ENCODE data around the gene ZRANB2.

ZRANB2 gene

DNA sequence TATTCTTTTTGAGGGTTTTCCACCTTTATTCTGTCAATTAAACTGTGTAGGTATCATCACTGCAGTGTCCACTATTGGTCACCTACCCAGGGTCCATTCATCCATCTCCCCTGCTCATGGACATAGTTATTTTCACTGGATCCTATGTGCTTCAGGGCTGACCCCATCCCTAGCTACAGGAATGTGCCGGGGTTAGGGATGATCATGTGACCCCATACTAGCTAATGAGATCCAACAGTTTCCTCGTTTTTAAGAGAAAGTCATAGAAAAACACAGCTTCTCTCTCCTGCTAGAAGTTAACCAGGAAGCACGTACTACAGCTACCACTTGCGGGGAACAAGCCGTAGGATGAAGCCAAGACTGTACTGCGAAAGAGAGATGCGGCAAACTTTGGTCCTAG, 52.8 kb downstream of the ZRANB2 start:
- no peak for DNase-seq

- DNase-seq, result no peak
Observed at GRCh38 chr1:71026093-71026492, 54.7 kb downstream of the ZRANB2 start.

DNA sequence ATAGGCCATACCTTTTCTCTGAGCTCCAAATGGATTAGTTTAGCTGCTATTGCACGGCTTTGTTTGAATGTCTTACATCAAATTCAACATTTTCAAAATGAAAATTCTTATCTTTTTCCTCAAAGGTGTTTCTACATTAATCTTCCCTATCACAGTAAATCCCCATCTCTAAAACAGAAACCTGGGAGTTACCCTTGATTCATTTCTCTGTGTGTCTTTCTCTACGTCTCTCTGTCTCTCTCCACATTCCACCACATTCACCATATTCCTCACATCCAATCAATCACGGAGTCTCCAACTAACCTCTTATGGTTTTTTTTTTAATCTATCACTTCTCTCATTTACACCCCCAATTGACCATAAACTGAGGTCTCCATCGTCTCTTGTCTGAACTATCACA, 57.3 kb downstream of the ZRANB2 start:
- no peak for DNase-seq

DNA sequence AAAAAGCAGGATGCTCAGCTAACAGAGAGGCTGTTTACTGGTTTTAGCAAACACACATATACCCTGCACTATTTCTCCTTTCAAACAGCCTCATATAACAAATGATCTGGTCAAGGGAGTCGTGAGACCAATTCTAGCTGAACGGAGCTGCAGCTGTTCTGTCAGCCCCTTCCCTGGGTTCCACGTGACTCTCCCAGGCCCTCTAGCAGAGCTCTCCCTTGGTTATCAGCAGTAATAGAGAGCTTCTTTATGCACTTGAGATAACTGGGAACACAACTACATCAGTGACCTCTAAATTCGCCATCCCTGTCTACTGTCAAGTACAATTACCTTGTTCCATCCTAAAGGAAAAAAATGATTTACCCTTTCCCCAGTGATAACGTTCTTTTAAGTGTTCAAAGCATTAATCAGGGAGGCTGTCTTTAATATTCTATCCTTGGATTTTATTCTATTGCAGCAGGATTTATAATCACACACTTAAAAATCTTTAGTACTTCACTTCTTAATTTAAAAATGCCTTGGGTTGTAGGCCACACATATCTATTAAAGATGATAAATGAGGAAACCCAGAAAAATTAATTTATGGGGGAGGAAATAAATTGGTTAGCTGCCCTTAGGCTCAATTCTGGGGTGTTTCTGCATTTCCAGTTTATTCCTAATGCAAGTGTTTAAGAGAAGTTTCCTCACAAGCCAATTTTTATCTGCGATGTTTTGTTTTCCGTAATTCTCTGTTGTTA, 61.4 kb downstream of the ZRANB2 start:
- no peak for DNase-seq

- no peak for DNase-seq
Observed at GRCh38 chr1:71018791-71019190, 62.0 kb downstream of the ZRANB2 start.

DNA sequence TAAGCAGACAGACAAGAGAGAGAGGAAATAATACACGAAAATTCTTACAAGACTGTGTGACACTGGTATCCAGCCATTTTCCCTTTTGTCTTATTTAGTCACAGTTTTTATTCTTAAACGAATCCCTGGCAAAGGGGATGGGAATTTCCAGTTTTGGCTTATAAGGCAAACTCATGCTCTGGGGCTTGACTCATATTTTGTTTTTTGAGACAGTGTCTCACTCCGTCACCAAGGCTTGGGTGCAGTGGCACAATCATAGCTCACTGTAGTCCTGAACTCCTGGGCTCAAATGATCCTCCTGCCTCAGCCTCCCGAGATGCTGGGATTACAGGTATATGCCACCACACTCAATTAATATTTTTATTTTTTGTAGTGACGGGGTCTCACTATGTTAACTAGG, 65.1 kb downstream of the ZRANB2 start:
- no peak for DNase-seq

DNA sequence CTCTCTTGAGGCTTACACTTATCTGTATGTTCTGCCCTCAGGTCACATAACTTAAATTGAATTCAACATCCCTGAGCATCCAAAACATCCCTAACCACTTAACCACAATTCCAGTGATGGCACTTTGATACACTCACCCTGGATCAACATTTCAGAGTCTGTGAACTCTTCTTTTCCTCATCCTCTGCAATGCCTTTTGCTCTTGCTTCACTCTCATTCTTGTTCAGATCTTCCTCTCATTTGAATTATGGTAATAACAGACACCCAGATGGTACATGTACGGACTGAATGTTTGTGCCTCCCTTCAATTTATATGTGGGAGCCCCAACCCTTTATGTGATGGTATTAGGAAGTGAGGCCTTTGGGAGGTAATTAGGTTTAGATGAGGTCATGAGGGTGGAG, 66.7 kb downstream of the ZRANB2 start:
- DNase-seq, result no peak

Measured in NCI-H1694 (cell line).